ENCODE results near the gene GID8. TPM values are rescaled to one million over a fixed set of nuclear protein-coding genes. Genes with fewer than 3 reads are reported as not detected.
A peak's percentile ranks its signal among the peaks of the same experiment; 100 is the strongest.

GID8 gene
- total and polyA plus RNA-seq, 5 donors = 8.9 to 22.1 (median 19.7) TPM

DNA sequence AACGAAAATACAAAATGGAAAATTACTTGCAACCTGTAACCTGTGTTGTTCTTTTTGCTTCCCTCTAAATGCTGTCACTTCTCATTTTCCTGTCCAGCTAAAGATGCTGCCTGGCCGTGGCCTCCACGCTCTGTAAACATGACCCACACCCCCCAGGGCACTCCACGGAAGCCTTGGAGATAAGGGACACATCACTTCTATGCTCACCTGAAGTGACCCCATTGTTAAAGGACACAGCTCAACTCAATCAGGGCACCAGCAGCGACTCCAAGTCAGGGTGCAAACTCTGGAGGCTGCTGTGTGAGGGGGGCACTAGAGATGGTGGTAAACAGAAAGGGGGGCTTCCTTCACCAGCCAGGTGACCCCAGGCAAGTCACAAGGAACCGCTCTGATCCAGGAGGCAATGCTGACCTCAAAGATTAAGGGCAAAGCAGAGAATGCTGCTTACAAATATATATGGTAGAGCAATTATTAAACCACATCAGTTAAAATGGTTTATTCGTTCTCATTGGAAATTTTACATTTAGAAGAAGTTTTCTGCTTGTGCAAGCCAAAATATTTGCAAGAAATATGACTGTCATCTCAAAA, 24.8 kb upstream of the GID8 start:
- Histone ChIP-seq H3K27ac (ENCODE audit: low read length) (no peak overlapping the region), H3K27me3 (ENCODE audit: control insufficient read depth, insufficient read depth) (no peaks in the 10 kb centered on the region), H3K4me3 (ENCODE audit: low read length) (no peak overlapping the region), H3K4me1 (ENCODE audit: control insufficient read depth, insufficient read depth, low read length) (peaks cover 17% of the 10 kb centered on the region), H3K9me3 (ENCODE audit: control insufficient read depth, low read length) (no peaks in the 10 kb centered on the region)
- intact Hi-C loops (cut with DNase I) = no loop called here
- DNase-seq = no peak
- ATAC-seq = no peak
- 64% methylated on average over 7 of the region's 7 CpGs for WGBS

DNA sequence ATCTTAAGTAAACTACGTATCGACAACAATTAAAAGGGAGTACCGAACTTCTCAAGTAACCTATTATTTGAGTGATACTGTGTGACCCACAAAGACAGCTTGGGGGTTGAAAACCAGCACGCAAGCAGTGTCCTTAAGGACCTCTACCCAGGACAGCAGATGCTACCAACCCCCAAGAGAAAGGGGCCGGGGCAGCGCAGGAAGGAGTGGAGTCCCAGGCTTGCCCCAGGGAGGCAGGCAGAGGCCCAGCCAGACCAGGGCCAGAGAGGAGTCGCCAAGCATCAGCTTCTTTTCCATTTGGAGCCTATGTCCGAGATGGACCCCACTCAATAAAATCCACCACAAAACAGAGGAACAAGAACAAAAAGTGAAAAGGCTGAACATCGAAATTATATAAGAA, 23.5 kb upstream of the GID8 start:
- 57% methylated on average over 9 of the region's 9 CpGs for WGBS
- H3K9me3 ChIP-seq (ENCODE audit: control insufficient read depth, low read length) = no peaks in the 10 kb centered on the region
- intact Hi-C loops (cut with DNase I) = no loop called here
- H3K27me3 ChIP-seq (ENCODE audit: control insufficient read depth, insufficient read depth) = no peaks in the 10 kb centered on the region
- H3K4me1 ChIP-seq (ENCODE audit: control insufficient read depth, insufficient read depth, low read length) = peaks cover 19% of the 10 kb centered on the region
- ATAC-seq (peak; percentile 20 to 34), DNase-seq (no peak)
- H3K27ac ChIP-seq (ENCODE audit: low read length) = peak overlapping the region; percentile 12
- H3K4me3 ChIP-seq (ENCODE audit: low read length) = no peak overlapping the region

DNA sequence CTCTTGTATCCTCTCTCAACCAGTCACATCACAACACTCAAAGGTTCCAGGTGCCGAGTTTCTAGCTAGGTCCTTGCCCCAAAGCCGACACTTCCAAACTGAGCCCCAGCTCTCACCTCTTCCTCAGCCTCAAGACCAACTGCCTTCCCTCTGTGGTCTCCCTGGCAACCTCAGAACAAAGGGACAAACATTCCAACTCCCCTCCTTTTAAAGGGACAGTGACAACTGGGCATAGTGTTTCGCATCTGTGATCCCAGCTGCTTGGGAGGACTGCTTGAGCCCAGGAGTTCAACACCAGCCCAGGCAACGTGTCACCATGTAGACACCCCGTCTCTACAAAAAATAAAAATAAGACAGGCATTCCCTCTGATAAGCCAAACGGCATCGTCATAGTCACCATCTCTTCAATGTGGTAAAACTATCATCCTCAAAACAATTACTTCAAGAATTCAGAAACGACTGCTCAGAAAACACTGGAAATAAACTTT, 22.9 kb upstream of the GID8 start:
- Histone ChIP-seq H3K27me3 (ENCODE audit: control insufficient read depth, insufficient read depth) (no peaks in the 10 kb centered on the region), H3K4me1 (ENCODE audit: control insufficient read depth, insufficient read depth, low read length) (peaks cover 19% of the 10 kb centered on the region), H3K4me3 (ENCODE audit: low read length) (peak overlapping the region; percentile 26), H3K9me3 (ENCODE audit: control insufficient read depth, low read length) (no peaks in the 10 kb centered on the region), H3K27ac (ENCODE audit: low read length) (no peak overlapping the region)
- DNase-seq (no peak), ATAC-seq (peak; percentile 76 to 86)
- intact Hi-C loops (cut with DNase I) = no loop called here
- WGBS = 17% methylated on average over 8 of the region's 8 CpGs

DNA sequence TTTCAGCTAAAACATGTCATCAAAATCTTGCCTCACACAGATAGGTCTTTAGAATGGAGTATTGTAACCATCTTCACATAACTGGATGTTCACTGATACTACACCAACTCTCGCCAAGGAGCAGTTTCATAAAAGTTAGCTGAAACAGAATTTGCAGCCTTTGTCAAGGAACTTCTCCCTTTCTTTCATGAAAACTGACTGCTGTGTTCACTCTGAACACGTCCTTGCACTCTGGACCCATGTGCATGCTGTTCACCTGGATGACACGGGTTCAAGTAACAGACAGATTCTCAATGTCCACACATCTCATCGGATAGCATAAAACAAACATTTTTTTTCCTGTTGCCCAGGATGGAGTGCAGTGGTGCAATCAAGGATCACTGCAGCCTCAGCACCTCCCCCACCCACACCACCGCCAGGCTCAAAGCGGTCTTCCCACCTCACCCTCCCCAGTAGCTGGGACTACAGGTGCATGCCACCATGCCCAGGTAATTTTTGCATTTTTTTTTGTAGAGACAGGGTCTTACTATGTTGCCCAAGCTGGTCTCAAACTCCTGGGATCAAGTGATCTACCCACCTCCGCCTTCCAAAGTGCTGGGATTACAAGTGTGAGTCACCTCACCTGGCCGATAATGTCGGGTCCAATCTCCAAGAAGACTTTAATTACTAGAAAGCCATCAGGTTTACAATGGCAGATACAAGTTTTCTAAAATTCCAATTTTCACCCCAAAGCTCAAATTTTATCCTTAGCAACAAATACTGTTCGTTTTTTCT, 21.1 kb upstream of the GID8 start:
- Histone ChIP-seq H3K27me3 (ENCODE audit: control insufficient read depth, insufficient read depth) (no peaks in the 10 kb centered on the region), H3K27ac (ENCODE audit: low read length) (no peak overlapping the region), H3K4me3 (ENCODE audit: low read length) (no peak overlapping the region), H3K9me3 (ENCODE audit: control insufficient read depth, low read length) (no peaks in the 10 kb centered on the region), H3K4me1 (ENCODE audit: control insufficient read depth, insufficient read depth, low read length) (peaks cover 23% of the 10 kb centered on the region)
- DNase-seq (no peak), ATAC-seq (no peak)
- intact Hi-C loops (cut with DNase I) = no loop called here
- 79% methylated on average over 10 of the region's 10 CpGs for WGBS

DNA sequence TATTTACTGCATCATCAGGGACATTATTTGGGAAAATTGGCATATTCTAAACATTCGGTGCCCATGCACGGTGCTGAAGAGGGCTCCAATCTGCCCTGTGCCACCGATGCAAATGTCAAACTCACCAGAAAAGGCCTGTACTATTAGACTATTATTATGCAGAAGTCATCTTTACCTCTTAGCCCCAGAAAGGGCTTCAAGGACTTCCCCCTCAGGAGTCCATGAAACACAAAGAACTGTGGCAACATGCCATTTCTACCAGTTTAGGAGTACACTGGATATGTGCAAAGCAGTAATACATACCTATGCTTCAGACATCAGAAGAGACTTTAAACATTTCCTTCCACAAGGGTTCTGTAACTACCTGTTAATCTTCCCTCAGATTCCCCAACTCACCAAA, 20.2 kb upstream of the GID8 start:
- Histone ChIP-seq H3K27ac (ENCODE audit: low read length) (no peak overlapping the region), H3K4me3 (ENCODE audit: low read length) (no peak overlapping the region), H3K4me1 (ENCODE audit: control insufficient read depth, insufficient read depth, low read length) (peaks cover 29% of the 10 kb centered on the region), H3K27me3 (ENCODE audit: control insufficient read depth, insufficient read depth) (no peaks in the 10 kb centered on the region), H3K9me3 (ENCODE audit: control insufficient read depth, low read length) (no peaks in the 10 kb centered on the region)
- WGBS = 59% methylated on average over 3 of the region's 3 CpGs
- intact Hi-C loops (cut with DNase I) = no loop called here
- ATAC-seq = no peak
- no peak for DNase-seq

DNA sequence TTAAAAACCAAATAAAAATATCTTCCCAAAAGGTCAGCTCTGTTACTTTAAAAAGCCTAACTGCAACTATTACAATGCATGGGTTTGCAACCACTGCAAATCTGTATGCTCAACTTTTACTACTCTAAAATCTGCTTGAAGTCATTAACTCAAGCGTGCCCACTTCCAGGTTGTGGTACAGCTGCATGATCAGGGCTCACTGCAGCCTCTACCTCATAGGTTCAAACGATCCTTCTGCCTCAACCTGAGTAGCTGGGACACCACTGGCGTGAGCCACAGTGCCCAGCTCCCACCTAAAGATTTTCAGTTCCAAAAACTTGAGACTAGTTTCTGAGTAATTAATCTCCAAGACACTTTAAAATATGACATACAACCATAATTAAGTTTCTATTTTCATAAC, 19.8 kb upstream of the GID8 start:
- H3K27ac ChIP-seq (ENCODE audit: low read length) = no peak overlapping the region
- ATAC-seq = no peak
- DNase-seq = no peak
- H3K4me3 ChIP-seq (ENCODE audit: low read length) = no peak overlapping the region
- H3K4me1 ChIP-seq (ENCODE audit: control insufficient read depth, insufficient read depth, low read length) = peaks cover 29% of the 10 kb centered on the region
- H3K27me3 ChIP-seq (ENCODE audit: control insufficient read depth, insufficient read depth) = no peaks in the 10 kb centered on the region
- 44% methylated on average over 3 of the region's 3 CpGs for WGBS
- intact Hi-C loops (cut with DNase I) = no loop called here
- H3K9me3 ChIP-seq (ENCODE audit: control insufficient read depth, low read length) = no peaks in the 10 kb centered on the region

DNA sequence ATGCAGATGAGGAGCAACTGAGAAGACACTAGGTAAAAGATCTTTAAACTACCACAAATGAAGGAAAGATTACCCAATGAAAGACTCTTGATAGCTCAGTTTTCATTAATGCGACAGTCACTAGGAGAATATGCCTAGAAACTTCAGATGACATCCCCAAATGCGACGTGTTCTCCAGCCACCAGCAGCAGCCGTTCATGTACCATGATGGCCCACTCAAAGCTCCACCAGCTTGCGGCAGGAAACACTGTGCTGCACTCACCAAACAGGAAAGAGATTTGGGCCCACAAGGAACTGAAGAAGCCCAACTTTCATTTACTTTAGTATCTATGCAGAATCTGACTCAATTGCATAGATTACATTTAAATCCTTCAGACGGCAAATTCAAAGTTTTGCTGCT, 19.1 kb upstream of the GID8 start:
- intact Hi-C loops (cut with DNase I) = no loop called here
- Histone ChIP-seq H3K9me3 (ENCODE audit: control insufficient read depth, low read length) (no peaks in the 10 kb centered on the region), H3K4me1 (ENCODE audit: control insufficient read depth, insufficient read depth, low read length) (peaks cover 32% of the 10 kb centered on the region), H3K4me3 (ENCODE audit: low read length) (no peak overlapping the region), H3K27ac (ENCODE audit: low read length) (no peak overlapping the region), H3K27me3 (ENCODE audit: control insufficient read depth, insufficient read depth) (no peaks in the 10 kb centered on the region)
- ATAC-seq (no peak), DNase-seq (no peak)
- 51% methylated on average over 6 of the region's 6 CpGs for WGBS

DNA sequence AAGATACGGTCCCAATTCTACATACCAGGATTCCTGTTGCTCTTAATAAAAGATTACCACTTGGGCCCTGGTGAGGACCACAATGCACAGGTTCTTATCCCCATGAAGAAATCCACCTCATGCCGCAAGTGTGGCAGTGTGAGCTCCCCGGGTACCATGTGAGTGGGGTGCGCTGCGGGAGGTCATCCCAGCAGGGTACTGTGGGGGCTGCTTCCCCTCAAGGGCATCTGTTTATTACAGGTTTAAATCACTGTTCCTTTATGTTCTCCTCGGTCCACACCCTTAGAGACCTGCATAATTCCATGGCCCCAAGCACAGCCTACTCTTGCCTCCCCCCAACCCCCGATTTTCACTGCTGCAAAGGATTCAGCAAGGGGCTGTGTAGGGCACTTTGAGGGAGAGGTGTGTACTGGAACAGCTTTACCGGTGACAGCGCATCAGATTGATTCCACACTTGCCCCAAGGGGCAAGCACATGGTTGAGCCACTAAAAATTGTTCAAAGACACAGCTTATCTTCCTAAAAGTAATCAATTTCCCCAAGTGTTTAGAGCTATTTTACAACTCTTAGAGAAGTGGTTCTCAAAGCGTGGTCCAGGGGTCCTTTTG, 17.8 kb upstream of the GID8 start:
- H3K27me3 ChIP-seq (ENCODE audit: control insufficient read depth, insufficient read depth) = no peaks in the 10 kb centered on the region
- H3K27ac ChIP-seq (ENCODE audit: low read length) = no peak overlapping the region
- H3K4me1 ChIP-seq (ENCODE audit: control insufficient read depth, insufficient read depth, low read length) = peaks cover 23% of the 10 kb centered on the region
- DNase-seq (no peak), ATAC-seq (no peak)
- H3K4me3 ChIP-seq (ENCODE audit: low read length) = no peak overlapping the region
- WGBS = 72% methylated on average over 10 of the region's 10 CpGs
- intact Hi-C loops (cut with DNase I) = no loop called here
- no peaks in the 10 kb centered on the region for H3K9me3 ChIP-seq (ENCODE audit: control insufficient read depth, low read length)

DNA sequence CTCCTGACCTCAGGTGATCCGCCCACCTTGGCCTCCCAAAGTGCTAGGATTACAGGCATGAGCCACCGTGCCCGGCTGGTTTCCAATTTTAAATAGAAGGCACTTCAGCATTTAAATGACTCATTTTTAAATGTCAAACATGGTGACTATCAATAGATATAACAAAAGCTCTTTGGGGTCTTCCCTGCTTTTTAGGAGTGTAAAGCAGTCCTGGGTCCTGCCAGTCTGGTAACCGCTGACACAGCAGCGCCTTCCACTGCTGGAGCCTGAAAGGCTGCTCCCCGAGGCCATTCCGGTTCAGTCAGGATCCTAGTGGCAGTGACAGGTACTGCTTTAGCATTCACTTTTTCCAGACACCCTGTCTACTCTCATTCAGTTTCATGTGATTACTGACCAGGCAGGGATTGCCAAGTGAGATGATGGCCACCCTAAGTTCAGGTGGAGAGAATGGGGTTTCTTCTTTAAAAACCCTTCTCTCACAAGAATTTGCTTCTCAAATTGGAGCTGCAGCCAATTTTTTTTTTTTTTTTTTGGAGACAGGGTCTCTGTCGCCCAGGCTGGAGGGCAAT, 16.7 kb upstream of the GID8 start:
- intact Hi-C loops (cut with DNase I) = no loop called here
- H3K4me3 ChIP-seq (ENCODE audit: low read length) = no peak overlapping the region
- H3K4me1 ChIP-seq (ENCODE audit: control insufficient read depth, insufficient read depth, low read length) = peaks cover 23% of the 10 kb centered on the region
- H3K27me3 ChIP-seq (ENCODE audit: control insufficient read depth, insufficient read depth) = no peaks in the 10 kb centered on the region
- no peak overlapping the region for H3K27ac ChIP-seq (ENCODE audit: low read length)
- peak in 2 of 3 donors; percentile 44 to 61 for DNase-seq
- peak; percentile 22 to 68 for ATAC-seq
- H3K9me3 ChIP-seq (ENCODE audit: control insufficient read depth, low read length) = no peaks in the 10 kb centered on the region
- 42% methylated on average over 8 of the region's 8 CpGs for WGBS

DNA sequence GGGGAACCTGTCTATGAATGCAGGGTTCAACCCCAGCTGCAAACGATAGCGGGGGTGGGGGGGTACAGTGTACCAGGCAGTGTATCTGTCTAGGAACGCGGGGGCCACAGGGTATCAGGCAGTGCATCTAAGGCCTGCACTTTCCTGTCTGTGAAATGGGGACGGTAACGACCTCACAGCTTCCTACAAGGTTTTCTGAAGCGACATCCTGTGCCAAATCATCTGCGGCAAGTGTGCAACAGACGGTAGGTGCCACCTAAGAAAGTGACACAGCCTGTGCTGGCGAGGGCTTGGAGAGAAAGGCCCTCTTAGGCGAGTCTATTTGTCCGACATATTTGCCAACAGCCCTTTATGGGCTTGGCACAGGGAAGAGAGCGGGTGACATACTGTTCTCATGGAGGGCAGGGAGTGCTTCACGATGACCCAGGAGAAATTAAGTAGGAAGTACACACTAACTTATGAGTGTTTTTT, 15.5 kb upstream of the GID8 start:
- intact Hi-C loops (cut with DNase I) = no loop called here
- Histone ChIP-seq H3K27ac (ENCODE audit: low read length) (peak overlapping the region; percentile 3), H3K4me3 (ENCODE audit: low read length) (no peak overlapping the region), H3K9me3 (ENCODE audit: control insufficient read depth, low read length) (no peaks in the 10 kb centered on the region), H3K27me3 (ENCODE audit: control insufficient read depth, insufficient read depth) (no peaks in the 10 kb centered on the region), H3K4me1 (ENCODE audit: control insufficient read depth, insufficient read depth, low read length) (peaks cover 16% of the 10 kb centered on the region)
- ATAC-seq (no peak), DNase-seq (no peak)
- 73% methylated on average over 14 of the region's 14 CpGs for WGBS
